ENCODE data around the gene ANKHD1. TPM values are rescaled to one million over a fixed set of nuclear protein-coding genes. Genes with fewer than 3 reads are reported as not detected.

ANKHD1 gene
- total and polyA plus RNA-seq, 9 of the 15 experiments (the other 6 are each of a cell fraction or from before 2014, with no cell fraction given) = 38.9 to 138 (median 78.7) TPM

GRCh38 chr5:140549237-140550144, 147.9 kb downstream of the ANKHD1 start:
- intact Hi-C loops (cut with micrococcal nuclease) = loop anchor here (5.0 to 10.0 kb wide), 3 partner anchors 177 to 375 kb away; partner anchors contain the start of gene CYSTM1
- Histone ChIP-seq H3K27me3 (ENCODE audit: control insufficient read depth in 2 of 2, insufficient read depth in 2 of 2, low read length in 2 of 2) (no peaks in the 10 kb centered on the region; a peak in 1 of 5 replicates), H3K9me1 (ENCODE audit: control insufficient read depth, insufficient read depth, low read length) (peaks cover 5% of the 10 kb centered on the region), H2AFZ (ENCODE audit: low read depth, low read length) (no peak overlapping the region), H3K4me1 (replicated peaks in 1 of 2; ENCODE audit: control insufficient read depth in 2 of 2, insufficient read depth in 2 of 2, low read length in 2 of 2) (peaks cover 35 to 44% of the 10 kb centered on the region in 2 experiments), H3K9ac (ENCODE audit: insufficient read depth in 1 of 2, low read depth in 2 of 2, low read length in 2 of 2) (peak overlapping the region; percentile 21 to 83; a peak in 2 of 4 replicates), H3K27ac (ENCODE audit: extremely low read depth, low read depth, low read length) (peak overlapping the region; percentile 61), H3K79me2 (ENCODE audit: control insufficient read depth, insufficient read depth, low read length) (peaks cover 22% of the 10 kb centered on the region), H3K4me3 (no peak overlapping the region), H3K36me3 (ENCODE audit: control insufficient read depth, insufficient read depth, low read length) (peaks cover 69% of the 10 kb centered on the region), H4K20me1 (replicated peaks; ENCODE audit: control insufficient read depth, insufficient read depth, low read length) (peaks cover 17% of the 10 kb centered on the region; the same call in 1 of the 2 replicates), H3K9me3 (replicated peaks; ENCODE audit: control insufficient read depth, insufficient read depth, low read depth, low read length) (no peaks in the 10 kb centered on the region), H3K4me2 (ENCODE audit: insufficient read depth, low read length) (no peak overlapping the region)
- WGBS (ENCODE audit: insufficient coverage, low coverage, missing lambda C conversion rate) = 48% methylated on average over 3 of the region's 3 CpGs
- in situ Hi-C loops (cut with MboI) = no loop called here
- FAIRE-seq = peak; percentile 87
- peak; percentile 54 for ATAC-seq
- ChIA-PET POLR2A (interaction anchor here (0.6 to 5.3 kb wide), 14 partner anchors 8 to 1114 kb away, joined by 3 to 56 read pairs (median 4); partner anchors contain the start of genes APBB3, IK, NDUFA2 and SLC35A4), CTCF (ENCODE audit: low intra/inter-chr PET ratio) (no interaction called here)
- BruUV-seq (replicated peaks) = no TSS peak
- peak; percentile 32 to 82 (median 54) for DNase-seq (ENCODE audit: extremely low read depth in 1 of 4, low spot score in 3 of 4)
- TF ChIP-seq KDM1A (IDR thresholded peaks at IDR 0.05) (0 out of 4 replicates have a peak, but pooled peaks of 1 of the 2 experiments have one; percentile 7), ZNF668 (CRISPR knock-in tag; IDR thresholded peaks at IDR 0.05) (no peak), SPI1 (IDR thresholded peaks at IDR 0.05; ENCODE audit: borderline replicate concordance, low read depth, low read length) (peak; percentile 60; the same call in 1 of the 2 replicates), FOXK2 (conservative IDR thresholded peaks at IDR 0.05 in 1 of 2, IDR thresholded peaks at IDR 0.05 in 1 of 2; ENCODE audit: low read depth in 2 of 2) (0 out of 4 replicates have a peak, but pooled peaks of 1 of the 2 experiments have one; percentile 11), CLOCK (CRISPR knock-in tag; IDR thresholded peaks at IDR 0.05; ENCODE audit: borderline replicate concordance) (no peak), TCF7 (IDR thresholded peaks at IDR 0.05; ENCODE audit: borderline replicate concordance) (no peak), ZNF79 (CRISPR knock-in tag; IDR thresholded peaks at IDR 0.05; ENCODE audit: low read depth) (no peak), ZNF740 (CRISPR knock-in tag; IDR thresholded peaks at IDR 0.05) (no peak), ZNF740 (tag; IDR thresholded peaks at IDR 0.05) (no peak), AFF1 (IDR thresholded peaks at IDR 0.05; ENCODE audit: low read depth in 1 of 2, partially characterized antibody in 2 of 2) (no peak)
